Endothelial cell of umbilical vein (primary cell): ENCODE measurements around the gene GRIK1. TPM values are rescaled to one million over a fixed set of nuclear protein-coding genes. Genes with fewer than 3 reads are reported as not detected.

Experiments
- BruUV-seq: library from RNA; stranded (reverse); fragments of 400-500 nt; replicated peaks from 2 replicates; lab custom pipeline; 2021; lab: Mats Ljungman, UMichigan
- CTCF ChIA-PET: fragments of 300-600, 350-600 bp; sonication (Branson Sonifier 250); formaldehyde crosslinking; loops from one replicate; lab custom pipeline; 2021; ENCODE audit warnings: antibody characterized with exemption, inconsistent platforms; lab: Charles Lee
- POLR2A ChIA-PET: fragments of 300-600, 350-600 bp; sonication (Branson Sonifier 250); formaldehyde crosslinking; loops from one replicate; lab custom pipeline; 2021; ENCODE audit warnings: antibody characterized with exemption, inconsistent platforms; lab: Charles Lee
- DNase-seq: peaks from one replicate; pipeline ENCODE4 v3.0.0-alpha.2; 2011; ENCODE audit warnings: low read depth, low spot score
- FAIRE-seq: peaks from 2 replicates; lab custom pipeline; 2011; peaks lifted over from hg19 to GRCh38; lab: Jason Lieb, UNC
- H2AFZ ChIP-seq: 2 replicates; pipeline ENCODE4 v1.6.0; 2012; ENCODE audit warnings: low read depth, low read length, control low read depth, inconsistent platforms
- H3K27ac ChIP-seq: 2 replicates; pipeline ENCODE4 v1.5.1; 2011; ENCODE audit warnings: low read depth, mild to moderate bottlenecking, control low read depth, low read length, moderate library complexity; ENCODE audit not compliant: insufficient read depth
- H3K27me3 ChIP-seq, 2 experiments: 2 replicates each; pipeline versions ENCODE4 v1.6.0 to v1.6.1; 2011; ENCODE audit warnings: low read length in 2 of 2, mixed read lengths in 1 of 2; ENCODE audit not compliant: control insufficient read depth in 2 of 2, insufficient read depth in 2 of 2
- H3K36me3 ChIP-seq, 2 experiments: 2 replicates in 1 of 2; 3 replicates in 1 of 2; pipeline ENCODE4 v1.5.1; 2011; ENCODE audit warnings: low read length in 2 of 2, mild to moderate bottlenecking in 1 of 2, moderate library complexity in 1 of 2; ENCODE audit not compliant: control insufficient read depth in 2 of 2, insufficient read depth in 2 of 2; ENCODE audit errors: extremely low read depth in 1 of 2
- H3K4me1 ChIP-seq: 3 replicates; pipeline ENCODE4 v1.5.1; 2011; ENCODE audit warnings: mild to moderate bottlenecking, low read length; ENCODE audit not compliant: control insufficient read depth, insufficient read depth; ENCODE audit errors: extremely low read depth
- H3K4me2 ChIP-seq: 2 replicates; pipeline ENCODE4 v1.6.1; 2011; ENCODE audit warnings: low read length, control low read depth, mixed read lengths; ENCODE audit not compliant: insufficient read depth
- H3K4me3 ChIP-seq, 3 experiments: fragments of 200-600 bp in 1 of 3; sonication (generic), shearing (Covaris generic) in 1 of 3; replicated peaks in 1 of 3; 2 replicates each; pipeline ENCODE4 v1.5.1; 2011 to 2016; ENCODE audit warnings: control low read depth in 3 of 3, low read length in 3 of 3, mild to moderate bottlenecking in 2 of 3, inconsistent platforms in 1 of 3, low read depth in 1 of 3, moderate library complexity in 1 of 3; ENCODE audit not compliant: insufficient read depth in 1 of 3
- H3K79me2 ChIP-seq: 2 replicates; pipeline ENCODE4 v1.6.0; 2012; ENCODE audit warnings: low read length, inconsistent platforms; ENCODE audit not compliant: control insufficient read depth, insufficient read depth
- H3K9ac ChIP-seq: replicated peaks from 2 replicates; pipeline ENCODE3; 2011; ENCODE audit warnings: low read length, control low read depth; ENCODE audit not compliant: insufficient read depth; ENCODE audit errors: extremely low read depth
- H3K9me1 ChIP-seq: replicated peaks from 3 replicates; pipeline ENCODE4 v1.6.0; 2011; ENCODE audit warnings: mild to moderate bottlenecking, low read length; ENCODE audit not compliant: control insufficient read depth, insufficient read depth; ENCODE audit errors: extremely low read depth
- H3K9me3 ChIP-seq: replicated peaks from 2 replicates; pipeline ENCODE4 v1.5.1; 2012; ENCODE audit warnings: low read length, inconsistent platforms; ENCODE audit not compliant: control insufficient read depth, insufficient read depth
- H4K20me1 ChIP-seq: replicated peaks from 2 replicates; pipeline ENCODE3; 2011; ENCODE audit warnings: mild to moderate bottlenecking, low read length; ENCODE audit not compliant: control insufficient read depth, insufficient read depth; ENCODE audit errors: extremely low read depth
- EZH2 ChIP-seq: IDR thresholded peaks from 2 replicates; pipeline ENCODE4 v1.6.1; 2012; ENCODE audit warnings: borderline replicate concordance, low read depth, mild to moderate bottlenecking, moderate library complexity, low read length, inconsistent platforms; ENCODE audit not compliant: severe bottlenecking
- FOS ChIP-seq: IDR thresholded peaks from 2 replicates; pipeline ENCODE4 v1.6.1; 2011; ENCODE audit warnings: mild to moderate bottlenecking, low read length, moderate library complexity, borderline replicate concordance; ENCODE audit not compliant: insufficient read depth
- GATA2 ChIP-seq: IDR thresholded peaks from 2 replicates; pipeline ENCODE4 v1.7.0; 2011; ENCODE audit warnings: low read depth, mild to moderate bottlenecking, moderate library complexity, mixed read lengths, low read length; ENCODE audit not compliant: insufficient read length, insufficient read depth
- JUN ChIP-seq: IDR thresholded peaks from 2 replicates; pipeline ENCODE4 v1.6.1; 2011; ENCODE audit warnings: borderline replicate concordance, low read depth; ENCODE audit not compliant: insufficient read length, insufficient read depth
- MYC ChIP-seq: IDR thresholded peaks from one replicate; pipeline ENCODE4 v1.6.1; 2011; ENCODE audit warnings: mild to moderate bottlenecking, low read depth, low read length
- POLR2A ChIP-seq: IDR thresholded peaks from 2 replicates; pipeline ENCODE4 v1.6.1; 2012; ENCODE audit warnings: low read depth, mild to moderate bottlenecking, control low read depth, low read length
- POLR2AphosphoS5 ChIP-seq: IDR thresholded peaks from 2 replicates; pipeline ENCODE4 v1.6.1; 2012; ENCODE audit warnings: low read depth, mild to moderate bottlenecking, control low read depth, low read length, moderate library complexity; ENCODE audit not compliant: insufficient read depth
- dilution Hi-C: fragments of 300-500 bp; cut with MboI; formaldehyde crosslinking; loops from one replicate; pipeline ENCODE4 v1.15.0; 2019; ENCODE audit warnings: low sequenced_read_pairs; ENCODE audit not compliant: extremely low pct_ligation_motif_present
- intact Hi-C: fragments of 100-400 bp; cut with micrococcal nuclease; formaldehyde crosslinking; loops from one replicate; pipeline ENCODE4 v1.10.0; 2022
- polyA plus RNA-seq, 4 experiments: library from polyadenylated mRNA; depleted of rRNA in 3 of 4; stranded (reverse) in 3 of 4; unstranded in 1 of 4; fragments of >200 nt; gene quantifications; 2 replicates each; pipeline versions ENCODE4 v1.2.1 to v1.2.3, GENCODE V29; 2011 to 2012; ENCODE audit warnings: missing spikeins in 1 of 4
- total RNA-seq: library from RNA; stranded (reverse); gene quantifications from 2 replicates; pipeline ENCODE4 v1.2.3, GENCODE V29; 2021
- TF ChIP-seq, protein P1 (sequence below): IDR thresholded peaks from 2 replicates; pipeline ENCODE4 v1.6.1; 2011; ENCODE audit not compliant: insufficient read depth, insufficient read length
- TF ChIP-seq, protein P2 (sequence below), 2 donors: IDR thresholded peaks; 1 replicate in 1 of 2; 2 replicates in 1 of 2; pipeline ENCODE4 v1.5.1; 2011; ENCODE audit warnings: low read length in 2 of 2, mild to moderate bottlenecking in 2 of 2, moderate library complexity in 2 of 2, control low read depth in 1 of 2, inconsistent platforms in 1 of 2, low read depth in 1 of 2; ENCODE audit not compliant: insufficient read depth in 1 of 2; ENCODE audit errors: extremely low read depth in 1 of 2

The GRIK1 gene
- total and polyA plus RNA-seq, 2 donors (not counting 3 experiments of a cell fraction or from before 2014, with no cell fraction given), result not detected

DNA sequence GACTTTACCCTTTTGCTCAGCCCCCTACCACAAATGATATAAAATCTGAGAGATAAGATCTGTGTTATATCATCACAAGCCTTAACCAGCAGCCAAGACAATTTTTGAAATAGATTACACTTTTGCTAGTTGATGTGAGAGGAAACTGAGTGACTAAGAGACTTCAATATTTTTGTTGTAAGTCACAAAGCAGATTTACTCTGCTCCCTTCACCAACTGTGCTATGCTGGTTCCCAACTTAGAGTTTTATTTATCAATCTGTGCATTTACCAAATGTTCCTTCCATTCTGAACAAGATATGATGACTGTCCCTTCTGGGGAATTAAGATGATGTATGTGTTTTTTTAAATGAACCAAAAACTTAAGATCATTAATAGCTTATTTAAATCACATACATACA is 12.1 kb upstream of the GRIK1 start:
- Histone ChIP-seq H3K9me1 (no peaks in the 10 kb centered on the region), H2AFZ (no peak overlapping the region), H3K27ac (no peak overlapping the region), H3K9ac (no peak overlapping the region), H3K4me1 (no peaks in the 10 kb centered on the region), H4K20me1 (no peaks in the 10 kb centered on the region), H3K4me2 (no peak overlapping the region), H3K36me3 (no peaks in the 10 kb centered on the region), H3K79me2 (no peaks in the 10 kb centered on the region), H3K27me3 (no peaks in the 10 kb centered on the region), H3K4me3 (no peak overlapping the region), H3K9me3 (no peaks in the 10 kb centered on the region)
- intact Hi-C loops, result no loop called here
- FAIRE-seq, result no peak
- CTCF ChIA-PET, result no interaction called here
- POLR2A ChIA-PET, result no interaction called here
- BruUV-seq, result no TSS peak
- TF ChIP-seq, protein P1, sequence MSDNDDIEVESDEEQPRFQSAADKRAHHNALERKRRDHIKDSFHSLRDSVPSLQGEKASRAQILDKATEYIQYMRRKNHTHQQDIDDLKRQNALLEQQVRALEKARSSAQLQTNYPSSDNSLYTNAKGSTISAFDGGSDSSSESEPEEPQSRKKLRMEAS, result no peak
- TF ChIP-seq JUN (no peak), FOS (no peak), POLR2AphosphoS5 (no peak), GATA2 (no peak), EZH2 (no peak), POLR2A (no peak), MYC (no peak)
- TF ChIP-seq, protein P2, sequence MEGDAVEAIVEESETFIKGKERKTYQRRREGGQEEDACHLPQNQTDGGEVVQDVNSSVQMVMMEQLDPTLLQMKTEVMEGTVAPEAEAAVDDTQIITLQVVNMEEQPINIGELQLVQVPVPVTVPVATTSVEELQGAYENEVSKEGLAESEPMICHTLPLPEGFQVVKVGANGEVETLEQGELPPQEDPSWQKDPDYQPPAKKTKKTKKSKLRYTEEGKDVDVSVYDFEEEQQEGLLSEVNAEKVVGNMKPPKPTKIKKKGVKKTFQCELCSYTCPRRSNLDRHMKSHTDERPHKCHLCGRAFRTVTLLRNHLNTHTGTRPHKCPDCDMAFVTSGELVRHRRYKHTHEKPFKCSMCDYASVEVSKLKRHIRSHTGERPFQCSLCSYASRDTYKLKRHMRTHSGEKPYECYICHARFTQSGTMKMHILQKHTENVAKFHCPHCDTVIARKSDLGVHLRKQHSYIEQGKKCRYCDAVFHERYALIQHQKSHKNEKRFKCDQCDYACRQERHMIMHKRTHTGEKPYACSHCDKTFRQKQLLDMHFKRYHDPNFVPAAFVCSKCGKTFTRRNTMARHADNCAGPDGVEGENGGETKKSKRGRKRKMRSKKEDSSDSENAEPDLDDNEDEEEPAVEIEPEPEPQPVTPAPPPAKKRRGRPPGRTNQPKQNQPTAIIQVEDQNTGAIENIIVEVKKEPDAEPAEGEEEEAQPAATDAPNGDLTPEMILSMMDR (IDR thresholded peaks at IDR 0.05; ENCODE audit: extremely low read depth in 1 of 2, insufficient read depth in 1 of 2, low read depth in 1 of 2, low read length in 2 of 2), result no peak
- dilution Hi-C loops, result no loop called here
- no peak for DNase-seq
